ENCODE measurements around the gene CWH43.
"Not testable (repeated sequence)": the region's sequence is repeated elsewhere in the genome, so short reads cannot be mapped to it uniquely, and the experiment has no call there.

CWH43 gene

DNA sequence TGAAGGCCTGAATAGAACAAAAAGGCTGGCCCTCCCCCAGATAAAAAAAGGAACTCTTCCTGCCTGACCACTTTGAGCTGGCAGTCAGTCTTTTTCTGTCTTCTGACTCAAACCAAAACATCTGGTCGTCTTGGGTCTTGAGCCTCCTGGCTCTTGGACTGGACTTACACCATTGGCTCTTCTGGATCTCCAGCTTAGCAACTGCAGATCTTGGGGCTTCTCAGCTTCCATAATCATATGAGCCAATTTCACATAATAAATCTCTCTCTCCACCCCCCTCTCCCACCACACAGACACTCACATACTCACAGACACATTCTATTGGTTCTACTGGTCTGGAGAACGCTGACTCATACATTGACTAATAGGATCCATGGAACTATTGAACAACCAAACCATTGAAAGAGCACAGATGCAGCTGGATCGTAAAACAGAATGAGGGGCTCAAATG lies 15.6 kb upstream of the CWH43 start:
- Histone ChIP-seq H3K4me3 (no peak overlapping the region), H3K27ac (no peak overlapping the region), H3K27me3 (peaks cover 12% of the 10 kb centered on the region; the same call in 1 of the 2 replicates), H3K4me2 (no peak overlapping the region), H3K9ac (no peak overlapping the region), H3K9me3 (no peaks in the 10 kb centered on the region), H4K20me1 (no peaks in the 10 kb centered on the region), H3K36me3 (no peaks in the 10 kb centered on the region), H3K4me1 (no peaks in the 10 kb centered on the region)
- no peak for TF ChIP-seq Cebpa-rat (IDR thresholded peaks at IDR 0.05)

- Histone ChIP-seq H3K27me3 (peaks cover 14% of the 10 kb centered on the region; the same call in 1 of the 2 replicates), H3K36me3 (no peaks in the 10 kb centered on the region), H3K9me3 (no peaks in the 10 kb centered on the region), H3K4me1 (peaks cover 37% of the 10 kb centered on the region), H3K9ac (no peak overlapping the region), H3K4me3 (no peak overlapping the region), H3K4me2 (no peak overlapping the region), H4K20me1 (no peaks in the 10 kb centered on the region), H3K27ac (no peak overlapping the region)
- no peak for TF ChIP-seq Cebpa-rat (IDR thresholded peaks at IDR 0.05)
Observed at GRCh38 chr4:48974979-48975640, 11.0 kb upstream of the CWH43 start.

- no peaks in the 10 kb centered on the region for H3K9me3 ChIP-seq
- peaks cover 14% of the 10 kb centered on the region; the same call in 1 of the 2 replicates for H3K27me3 ChIP-seq
- peaks cover 41% of the 10 kb centered on the region for H3K4me1 ChIP-seq
- no peak overlapping the region for H3K27ac ChIP-seq
- no peaks in the 10 kb centered on the region for H3K36me3 ChIP-seq
- H3K9ac ChIP-seq, result no peak overlapping the region
- H3K4me2 ChIP-seq, result peak overlapping the region; percentile 46
- no peak for TF ChIP-seq Cebpa-rat (IDR thresholded peaks at IDR 0.05)
- H4K20me1 ChIP-seq, result no peaks in the 10 kb centered on the region
- H3K4me3 ChIP-seq, result no peak overlapping the region
Observed at GRCh38 chr4:48976041-48976440, 10.0 kb upstream of the CWH43 start.

GRCh38 chr4:48979914-48980579 lies 6.0 kb upstream of the CWH43 start:
- H3K9me3 ChIP-seq, result 0 out of 2 replicates have a peak, but pooled peaks cover 4% of the 10 kb centered on the region
- H3K27me3 ChIP-seq, result peaks cover 7% of the 10 kb centered on the region; the same call in 1 of the 2 replicates
- H3K9ac ChIP-seq, result no peak overlapping the region
- H3K27ac ChIP-seq, result no peak overlapping the region
- peaks cover 41% of the 10 kb centered on the region for H3K4me1 ChIP-seq
- no peak overlapping the region for H3K4me3 ChIP-seq
- TF ChIP-seq Cebpa-rat (IDR thresholded peaks at IDR 0.05), result no peak
- no peaks in the 10 kb centered on the region for H3K36me3 ChIP-seq
- peak overlapping the region; percentile 54; the same call in 1 of the 2 replicates for H3K4me2 ChIP-seq
- H4K20me1 ChIP-seq, result no peaks in the 10 kb centered on the region

- Histone ChIP-seq H3K9me3 (peaks cover 20% of the 10 kb centered on the region), H3K4me1 (peaks cover 15% of the 10 kb centered on the region)
- H3K4me2 ChIP-seq, H3K4me3 ChIP-seq, H3K9ac ChIP-seq, H4K20me1 ChIP-seq, H3K27me3 ChIP-seq, H3K27ac ChIP-seq, H3K36me3 ChIP-seq: not testable (repeated sequence)
Observed at GRCh38 chr4:48984005-48984404, 2.1 kb upstream of the CWH43 start.

GRCh38 chr4:48985602-48985975 lies 486 bp upstream of the CWH43 start:
- Histone ChIP-seq H3K4me3 (no peak overlapping the region), H3K4me2 (no peak overlapping the region), H3K9ac (no peak overlapping the region), H4K20me1 (no peaks in the 10 kb centered on the region), H3K36me3 (no peaks in the 10 kb centered on the region), H3K9me3 (peaks cover 20% of the 10 kb centered on the region), H3K4me1 (no peaks in the 10 kb centered on the region), H3K27ac (no peak overlapping the region), H3K27me3 (no peaks in the 10 kb centered on the region)
- no peak for TF ChIP-seq Cebpa-rat (IDR thresholded peaks at IDR 0.05)

- Histone ChIP-seq H3K4me3 (no peak overlapping the region), H3K27ac (no peak overlapping the region), H3K27me3 (no peaks in the 10 kb centered on the region), H3K9ac (no peak overlapping the region), H4K20me1 (no peaks in the 10 kb centered on the region), H3K4me2 (no peak overlapping the region), H3K4me1 (no peaks in the 10 kb centered on the region), H3K9me3 (peaks cover 20% of the 10 kb centered on the region), H3K36me3 (no peaks in the 10 kb centered on the region)
- no peak for TF ChIP-seq Cebpa-rat (IDR thresholded peaks at IDR 0.05)
Observed at GRCh38 chr4:48986654-48987164, 634 bp downstream of the CWH43 start.

DNA sequence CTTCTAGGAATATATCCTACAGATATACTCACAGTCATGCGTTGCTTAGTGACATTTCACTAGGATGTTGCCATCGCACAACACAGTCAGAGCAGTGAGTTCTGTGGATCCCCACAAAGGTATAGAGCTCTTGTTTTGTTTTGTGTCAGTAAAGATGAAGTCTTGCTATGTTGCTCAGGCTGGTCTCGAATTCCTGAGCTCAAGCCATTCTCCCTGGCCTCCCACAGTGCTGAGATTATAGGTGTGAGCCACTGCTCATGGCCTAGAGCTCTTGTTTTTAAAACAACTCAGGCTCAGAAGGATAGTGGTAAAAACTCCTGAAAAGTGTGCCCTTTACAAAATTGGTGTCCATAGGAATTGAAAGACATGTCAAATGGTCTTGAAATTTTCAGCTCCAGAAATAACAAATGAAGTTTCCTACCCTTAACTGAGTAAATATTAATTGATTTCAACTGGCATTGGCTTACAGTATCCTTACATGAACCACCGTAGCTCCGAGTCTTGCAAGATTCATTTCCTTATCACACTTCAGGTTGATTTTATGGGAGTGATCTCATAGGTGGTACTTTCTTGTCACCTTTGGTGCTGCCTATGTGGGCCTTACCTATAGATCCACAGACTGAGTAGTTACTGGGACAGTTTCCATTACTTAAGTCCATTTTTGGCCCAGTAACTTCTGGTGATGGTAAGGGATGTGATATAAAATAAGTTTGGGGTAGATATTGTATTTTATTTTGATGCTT lies 3.6 kb downstream of the CWH43 start:
- no peak for TF ChIP-seq Cebpa-rat (IDR thresholded peaks at IDR 0.05)
- no peaks in the 10 kb centered on the region for H4K20me1 ChIP-seq
- H3K4me1 ChIP-seq, result no peaks in the 10 kb centered on the region
- H3K9me3 ChIP-seq, result peaks cover 16% of the 10 kb centered on the region
- H3K4me3 ChIP-seq, result no peak overlapping the region
- H3K9ac ChIP-seq, result no peak overlapping the region
- H3K27me3 ChIP-seq, result no peaks in the 10 kb centered on the region
- no peaks in the 10 kb centered on the region for H3K36me3 ChIP-seq
- no peak overlapping the region for H3K27ac ChIP-seq
- no peak overlapping the region for H3K4me2 ChIP-seq

GRCh38 chr4:48991357-48991756 lies 5.3 kb downstream of the CWH43 start:
- peaks cover 5% of the 10 kb centered on the region for H3K9me3 ChIP-seq
- no peaks in the 10 kb centered on the region for H3K27me3 ChIP-seq
- no peaks in the 10 kb centered on the region for H4K20me1 ChIP-seq
- no peak overlapping the region for H3K4me3 ChIP-seq
- no peak for TF ChIP-seq Cebpa-rat (IDR thresholded peaks at IDR 0.05)
- H3K4me1 ChIP-seq, result no peaks in the 10 kb centered on the region
- no peaks in the 10 kb centered on the region for H3K36me3 ChIP-seq
- H3K9ac ChIP-seq, result no peak overlapping the region
- H3K27ac ChIP-seq, result no peak overlapping the region
- H3K4me2 ChIP-seq, result no peak overlapping the region

GRCh38 chr4:48997962-48998361 lies 11.9 kb downstream of the CWH43 start:
- no peaks in the 10 kb centered on the region for H4K20me1 ChIP-seq

More at GRCh38 chr4:48997962-48998361, 11.9 kb downstream of the CWH43 start:
- Histone ChIP-seq H3K4me3 (no peak overlapping the region), H3K27me3 (no peaks in the 10 kb centered on the region), H3K27ac (no peak overlapping the region), H3K4me2 (no peak overlapping the region), H3K4me1 (peaks cover 6% of the 10 kb centered on the region), H3K36me3 (no peaks in the 10 kb centered on the region), H3K9ac (no peak overlapping the region), H3K9me3 (no peaks in the 10 kb centered on the region)
- no peak for TF ChIP-seq Cebpa-rat (IDR thresholded peaks at IDR 0.05)
